RWPE2 (cell line): Measurements from ENCODE around the gene PRKG1.

Source experiments
- ATAC-seq: fragments of 200-7000 bp; cut with Tn5 transposase; 3 replicates; pipeline ENCODE4 v1.9.1; 2021; ENCODE audit warnings: low read depth
- DNase-seq: peaks from one replicate; pipeline ENCODE4 v3.0.0-alpha.2; 2020; ENCODE audit warnings: low spot score
- H3K27ac ChIP-seq: fragments of 450-650 bp; 2 replicates; pipeline ENCODE4 v1.5.1; 2017; ENCODE audit warnings: mild to moderate bottlenecking; ENCODE audit not compliant: poor library complexity, severe bottlenecking
- H3K27me3 ChIP-seq: fragments of 250-450 bp; sonication (Bioruptor Pico); 2 replicates; pipeline ENCODE4 v1.5.1; 2021; ENCODE audit warnings: mild to moderate bottlenecking, moderate library complexity; ENCODE audit not compliant: insufficient read depth, poor library complexity, severe bottlenecking
- H3K36me3 ChIP-seq: fragments of 250-450 bp; sonication (Bioruptor Pico); 2 replicates; pipeline ENCODE4 v1.5.1; 2020; ENCODE audit warnings: low read depth, mild to moderate bottlenecking, moderate library complexity
- H3K4me1 ChIP-seq: fragments of 250-450 bp; sonication (Bioruptor Pico); 2 replicates; pipeline ENCODE4 v1.5.1; 2021; ENCODE audit warnings: mild to moderate bottlenecking, moderate library complexity; ENCODE audit not compliant: insufficient read depth, poor library complexity, severe bottlenecking
- H3K4me3 ChIP-seq: fragments of 250-450 bp; sonication (Bioruptor Pico); 2 replicates; pipeline ENCODE4 v1.5.1; 2021; ENCODE audit warnings: mild to moderate bottlenecking, moderate library complexity; ENCODE audit not compliant: severe bottlenecking
- H3K9me3 ChIP-seq: fragments of 250-450 bp; sonication (Bioruptor Pico); 2 replicates; pipeline ENCODE4 v1.5.1; 2021; ENCODE audit warnings: mild to moderate bottlenecking, moderate library complexity; ENCODE audit not compliant: severe bottlenecking
- TF ChIP-seq, protein P1 (sequence below): fragments of 450-650 bp; IDR thresholded peaks from one replicate; pipeline ENCODE4 v1.5.1; 2017; ENCODE audit warnings: mild to moderate bottlenecking, moderate library complexity; ENCODE audit not compliant: poor library complexity, severe bottlenecking

Gene PRKG1

DNA sequence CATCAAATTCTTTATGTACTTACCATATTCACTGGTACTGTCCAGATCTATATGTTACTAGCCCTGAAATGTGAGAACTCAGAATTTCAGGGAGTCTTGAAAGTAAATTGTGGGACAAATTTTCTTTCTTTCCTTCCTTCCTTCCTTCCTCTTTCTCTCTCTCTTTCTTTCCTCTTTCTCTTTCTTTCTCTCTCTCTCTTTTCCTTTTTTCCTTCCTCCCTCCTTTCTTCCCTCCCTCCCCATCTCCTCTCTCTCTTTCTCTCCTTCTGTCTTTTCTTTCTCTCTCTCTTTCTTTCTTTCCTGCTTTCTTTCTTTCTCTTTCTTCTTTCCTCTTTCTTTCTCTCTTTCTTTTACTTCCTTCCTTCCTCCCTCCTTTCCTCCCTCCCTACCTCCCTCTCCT, 882.5 kb downstream of the PRKG1 start:
- ATAC-seq: no peak
- no peak for DNase-seq
- Histone ChIP-seq H3K4me1 (no peaks in the 10 kb centered on the region), H3K36me3 (no peaks in the 10 kb centered on the region), H3K27me3 (peaks cover 5% of the 10 kb centered on the region), H3K4me3 (no peak overlapping the region), H3K9me3 (no peaks in the 10 kb centered on the region), H3K27ac (no peak overlapping the region)
- TF ChIP-seq, protein P1, sequence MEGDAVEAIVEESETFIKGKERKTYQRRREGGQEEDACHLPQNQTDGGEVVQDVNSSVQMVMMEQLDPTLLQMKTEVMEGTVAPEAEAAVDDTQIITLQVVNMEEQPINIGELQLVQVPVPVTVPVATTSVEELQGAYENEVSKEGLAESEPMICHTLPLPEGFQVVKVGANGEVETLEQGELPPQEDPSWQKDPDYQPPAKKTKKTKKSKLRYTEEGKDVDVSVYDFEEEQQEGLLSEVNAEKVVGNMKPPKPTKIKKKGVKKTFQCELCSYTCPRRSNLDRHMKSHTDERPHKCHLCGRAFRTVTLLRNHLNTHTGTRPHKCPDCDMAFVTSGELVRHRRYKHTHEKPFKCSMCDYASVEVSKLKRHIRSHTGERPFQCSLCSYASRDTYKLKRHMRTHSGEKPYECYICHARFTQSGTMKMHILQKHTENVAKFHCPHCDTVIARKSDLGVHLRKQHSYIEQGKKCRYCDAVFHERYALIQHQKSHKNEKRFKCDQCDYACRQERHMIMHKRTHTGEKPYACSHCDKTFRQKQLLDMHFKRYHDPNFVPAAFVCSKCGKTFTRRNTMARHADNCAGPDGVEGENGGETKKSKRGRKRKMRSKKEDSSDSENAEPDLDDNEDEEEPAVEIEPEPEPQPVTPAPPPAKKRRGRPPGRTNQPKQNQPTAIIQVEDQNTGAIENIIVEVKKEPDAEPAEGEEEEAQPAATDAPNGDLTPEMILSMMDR: no peak

DNA sequence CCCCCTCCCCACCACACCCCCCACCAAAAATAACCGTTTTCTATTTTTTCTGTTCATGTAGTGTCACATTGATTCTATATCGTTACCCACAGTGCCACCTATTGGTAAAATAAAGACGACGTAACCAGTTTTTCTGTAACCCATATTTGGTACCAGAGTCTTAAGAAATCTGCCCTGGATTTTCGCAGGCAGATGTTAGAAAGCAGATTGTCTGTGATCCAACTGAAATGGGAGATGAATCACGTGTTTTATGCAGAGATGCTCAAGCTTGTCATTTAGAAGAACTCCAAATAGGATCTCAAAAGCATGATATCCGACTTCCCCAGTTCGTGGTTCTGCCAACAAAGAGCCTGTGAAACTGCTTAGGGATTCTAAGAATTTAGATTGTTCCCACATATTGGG, 886.2 kb downstream of the PRKG1 start:
- Histone ChIP-seq H3K4me1 (no peaks in the 10 kb centered on the region), H3K9me3 (no peaks in the 10 kb centered on the region), H3K27me3 (peaks cover 5% of the 10 kb centered on the region), H3K27ac (no peak overlapping the region), H3K36me3 (no peaks in the 10 kb centered on the region), H3K4me3 (no peak overlapping the region)
- DNase-seq: no peak
- TF ChIP-seq, protein P1: peak; percentile 69
- ATAC-seq: 0 out of 3 replicates have a peak, but pooled peaks have one; percentile 40

DNA sequence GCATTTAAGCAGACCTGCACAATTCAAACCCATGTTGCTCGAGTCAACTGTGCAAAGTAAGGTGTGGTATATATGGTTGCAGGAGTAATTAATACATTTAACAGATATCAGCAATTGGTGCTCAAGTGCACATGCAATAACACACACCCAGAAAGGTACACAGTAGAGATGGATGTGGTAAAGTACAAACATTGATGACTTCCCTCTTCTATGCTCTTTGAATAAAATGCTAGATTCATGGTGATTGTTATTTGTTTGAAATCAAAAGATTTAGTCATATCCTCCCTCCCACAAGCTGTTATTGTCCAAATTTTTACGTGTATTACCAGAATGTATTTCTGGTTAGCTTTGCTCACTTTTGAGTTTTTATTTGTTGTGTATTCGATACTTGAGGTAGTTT, 887.1 kb downstream of the PRKG1 start:
- H3K27ac ChIP-seq: no peak overlapping the region
- TF ChIP-seq, protein P1: no peak
- H3K4me1 ChIP-seq: no peaks in the 10 kb centered on the region
- H3K36me3 ChIP-seq: no peaks in the 10 kb centered on the region
- no peak for ATAC-seq
- H3K4me3 ChIP-seq: no peak overlapping the region
- peaks cover 2% of the 10 kb centered on the region for H3K27me3 ChIP-seq
- no peak for DNase-seq
- H3K9me3 ChIP-seq: no peaks in the 10 kb centered on the region

DNA sequence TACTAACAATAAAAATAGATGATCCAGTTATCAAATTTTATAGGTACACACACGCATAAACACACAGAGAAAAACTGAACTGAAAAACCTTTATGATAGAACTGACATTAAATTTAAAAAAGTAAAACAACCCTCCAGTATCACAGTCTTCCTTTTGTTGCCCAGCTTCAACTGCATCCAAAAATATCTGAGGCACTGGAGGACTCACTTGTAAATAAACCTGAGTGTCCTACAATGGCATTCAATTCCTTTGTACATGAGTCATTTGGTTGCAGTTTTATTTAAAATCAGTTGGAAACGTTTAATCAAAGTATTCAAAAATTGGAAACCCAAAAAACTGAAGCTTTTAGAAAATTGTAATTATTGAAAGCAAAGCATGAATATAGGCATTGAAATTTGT, 890.3 kb downstream of the PRKG1 start:
- H3K4me3 ChIP-seq: no peak overlapping the region
- H3K4me1 ChIP-seq: no peaks in the 10 kb centered on the region
- no peaks in the 10 kb centered on the region for H3K36me3 ChIP-seq
- H3K27ac ChIP-seq: no peak overlapping the region
- H3K27me3 ChIP-seq: peaks cover 2% of the 10 kb centered on the region
- H3K9me3 ChIP-seq: no peaks in the 10 kb centered on the region
- no peak for DNase-seq
- no peak for ATAC-seq
- TF ChIP-seq, protein P1: no peak

DNA sequence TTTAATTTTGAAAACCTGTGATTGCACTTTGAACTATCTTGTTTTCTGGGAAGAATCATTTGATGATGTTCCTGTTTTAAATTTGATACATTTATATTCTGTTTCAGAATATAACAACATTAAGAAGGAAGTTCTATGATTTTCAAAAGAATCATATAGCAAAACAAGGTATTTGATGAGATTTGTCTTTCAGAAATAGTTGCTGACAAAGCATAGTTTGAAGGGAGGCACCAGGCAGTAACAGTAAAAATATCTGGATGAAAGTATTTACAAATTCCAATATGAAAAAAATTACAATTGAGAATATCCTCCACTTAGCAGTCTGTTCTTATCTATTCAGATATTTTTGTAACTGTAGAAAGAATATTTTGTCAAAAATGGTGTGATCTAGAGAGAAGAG, 891.2 kb downstream of the PRKG1 start:
- no peaks in the 10 kb centered on the region for H3K4me1 ChIP-seq
- H3K27ac ChIP-seq: no peak overlapping the region
- H3K9me3 ChIP-seq: no peaks in the 10 kb centered on the region
- TF ChIP-seq, protein P1: no peak
- ATAC-seq (no peak), DNase-seq (no peak)
- H3K4me3 ChIP-seq: no peak overlapping the region
- H3K36me3 ChIP-seq: no peaks in the 10 kb centered on the region
- H3K27me3 ChIP-seq: peaks cover 2% of the 10 kb centered on the region
